HepG2 (cell line): ENCODE data around the gene ZNF10.

Experiments
- CENPT ChIP-seq: sonication (generic); formaldehyde crosslinking; IDR thresholded peaks from 2 replicates; pipeline ENCODE4 v1.8.0; 2022; ENCODE audit warnings: low read depth, mild to moderate bottlenecking, moderate library complexity, missing genetic modification reagents
- CTCF ChIP-seq: sonication (generic); formaldehyde crosslinking; IDR thresholded peaks from 2 replicates; pipeline ENCODE4 v1.5.0; 2020; ENCODE audit warnings: mild to moderate bottlenecking, missing genetic modification reagents, moderate library complexity
- MIXL1 ChIP-seq: IDR thresholded peaks from 2 replicates; pipeline ENCODE4 v1.6.1; 2016
- POLR2AphosphoS5 ChIP-seq: IDR thresholded peaks from 2 replicates; pipeline ENCODE4 v1.6.1; 2012; ENCODE audit warnings: low read depth, low read length
- PTBP1 ChIP-seq: fragments of 200-400 bp; formaldehyde crosslinking; IDR thresholded peaks from 2 replicates; pipeline ENCODE4 v1.6.1; 2018; ENCODE audit warnings: low read length, low read depth; ENCODE audit not compliant: poor library complexity, severe bottlenecking
- RERE ChIP-seq: IDR thresholded peaks from 2 replicates; pipeline ENCODE4 v1.6.1; 2016; ENCODE audit warnings: low read depth, missing genetic modification reagents, missing compliant biosample characterization
- SUZ12 ChIP-seq: fragments of 150-350 bp; IDR thresholded peaks from 2 replicates; pipeline ENCODE4 v1.6.1; 2014; ENCODE audit warnings: low read depth, low read length
- THYN1 ChIP-seq: sonication (generic); formaldehyde crosslinking; IDR thresholded peaks from 2 replicates; pipeline ENCODE4 v1.8.1; 2023; ENCODE audit warnings: low read depth, mild to moderate bottlenecking, moderate library complexity, missing genetic modification reagents, borderline replicate concordance
- ZBTB42 ChIP-seq: sonication (generic); formaldehyde crosslinking; IDR thresholded peaks from 2 replicates; pipeline ENCODE4 v1.5.0; 2020; ENCODE audit warnings: mild to moderate bottlenecking, missing genetic modification reagents
- ZNF24 ChIP-seq: fragments of 450-650 bp; IDR thresholded peaks from 2 replicates; pipeline ENCODE4 v1.6.1; 2017; ENCODE audit warnings: antibody characterized with exemption, mild to moderate bottlenecking
- ZNF574 ChIP-seq: sonication (generic); formaldehyde crosslinking; IDR thresholded peaks from 2 replicates; pipeline ENCODE4 v1.4.0; 2020; ENCODE audit warnings: missing genetic modification reagents
- ZSCAN21 ChIP-seq: sonication (generic); formaldehyde crosslinking; IDR thresholded peaks from 2 replicates; pipeline ENCODE4 v1.8.0; 2022; ENCODE audit warnings: mild to moderate bottlenecking, missing genetic modification reagents, moderate library complexity, borderline replicate concordance

- TF ChIP-seq SUZ12 (no peak), ZBTB42 (CRISPR knock-in tag) (no peak), ZNF24 (no peak), PTBP1 (no peak), THYN1 (CRISPR knock-in tag) (no peak), CENPT (no peak), MIXL1 (CRISPR knock-in tag) (no peak), ZSCAN21 (CRISPR knock-in tag) (no peak), POLR2AphosphoS5 (no peak), RERE (CRISPR knock-in tag) (no peak), ZNF574 (CRISPR knock-in tag) (no peak), CTCF (CRISPR knock-in tag) (no peak)
These were observed 24.8 kb upstream of the ZNF10 start for GRCh38 chr12:133105620-133106019.
